Measurements from ENCODE around the gene ENPP7. TPM values are rescaled to one million over a fixed set of nuclear protein-coding genes. Genes with fewer than 3 reads are reported as not detected.

Gene ENPP7
- total and polyA plus RNA-seq, 4 donors, result 0.08 TPM; not detected in 3

DNA sequence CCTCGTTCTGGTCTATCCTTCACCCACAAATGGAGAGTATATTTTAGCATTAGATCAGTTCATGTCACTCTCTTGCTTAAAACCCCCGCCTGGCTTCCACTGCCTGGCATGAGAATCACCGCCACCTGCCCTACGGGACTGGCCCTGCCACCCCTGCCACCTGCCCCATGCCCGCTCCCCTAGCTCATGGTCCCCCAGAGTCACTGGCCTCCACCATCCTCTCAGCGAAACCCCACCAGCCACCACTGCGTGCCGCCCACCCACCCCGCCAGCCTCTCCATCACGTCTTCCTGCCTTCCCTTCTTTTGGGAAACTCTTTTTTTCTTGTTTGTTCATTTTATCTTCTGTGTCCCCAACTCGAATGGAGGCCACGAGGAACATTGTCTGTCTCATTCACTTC, 982 bp upstream of the ENPP7 start:
- Histone ChIP-seq H3K36me3 (ENCODE audit: control insufficient read depth, insufficient read depth, low read length) (no peaks in the 10 kb centered on the region), H3K4me1 (ENCODE audit: control insufficient read depth, insufficient read depth, low read length) (peaks cover 17% of the 10 kb centered on the region), H3K27me3 (ENCODE audit: control insufficient read depth, insufficient read depth, low read length) (no peaks in the 10 kb centered on the region), H3K9me3 (ENCODE audit: control insufficient read depth, insufficient read depth, low read length) (no peaks in the 10 kb centered on the region), H3K27ac (ENCODE audit: low read depth, low read length) (no peak overlapping the region), H3K4me3 (ENCODE audit: low read depth, low read length) (no peak overlapping the region)
- WGBS (ENCODE audit: insufficient coverage), result 100% methylated on average over 8 of the region's 12 CpGs
- DNase-seq (ENCODE audit: low read depth in 4 of 6, low spot score in 6 of 6), result no peak

DNA sequence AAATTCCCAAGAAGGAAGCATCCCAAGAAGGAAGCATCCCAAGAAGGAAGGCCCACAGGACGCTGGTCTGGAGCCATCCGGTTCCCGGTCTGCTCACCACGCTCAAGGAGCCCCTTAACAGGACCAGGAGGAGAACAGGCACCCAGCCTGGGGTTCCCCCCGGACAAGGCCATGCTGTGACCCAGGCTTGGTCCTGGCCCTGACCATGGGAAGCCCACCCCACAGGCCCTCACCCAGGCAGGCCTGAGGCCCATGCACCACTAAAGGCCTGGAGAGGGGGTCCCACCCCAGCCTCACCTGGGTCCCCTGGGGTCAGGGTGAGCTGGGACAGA, 340 bp upstream of the ENPP7 start:
- DNase-seq (ENCODE audit: low read depth in 4 of 6, low spot score in 6 of 6), result no peak
- Histone ChIP-seq H3K4me1 (ENCODE audit: control insufficient read depth, insufficient read depth, low read length) (peaks cover 17% of the 10 kb centered on the region), H3K27ac (ENCODE audit: low read depth, low read length) (no peak overlapping the region), H3K4me3 (ENCODE audit: low read depth, low read length) (no peak overlapping the region), H3K36me3 (ENCODE audit: control insufficient read depth, insufficient read depth, low read length) (no peaks in the 10 kb centered on the region), H3K9me3 (ENCODE audit: control insufficient read depth, insufficient read depth, low read length) (no peaks in the 10 kb centered on the region), H3K27me3 (ENCODE audit: control insufficient read depth, insufficient read depth, low read length) (no peaks in the 10 kb centered on the region)
- 95% methylated on average over 4 of the region's 5 CpGs for WGBS (ENCODE audit: insufficient coverage)

DNA sequence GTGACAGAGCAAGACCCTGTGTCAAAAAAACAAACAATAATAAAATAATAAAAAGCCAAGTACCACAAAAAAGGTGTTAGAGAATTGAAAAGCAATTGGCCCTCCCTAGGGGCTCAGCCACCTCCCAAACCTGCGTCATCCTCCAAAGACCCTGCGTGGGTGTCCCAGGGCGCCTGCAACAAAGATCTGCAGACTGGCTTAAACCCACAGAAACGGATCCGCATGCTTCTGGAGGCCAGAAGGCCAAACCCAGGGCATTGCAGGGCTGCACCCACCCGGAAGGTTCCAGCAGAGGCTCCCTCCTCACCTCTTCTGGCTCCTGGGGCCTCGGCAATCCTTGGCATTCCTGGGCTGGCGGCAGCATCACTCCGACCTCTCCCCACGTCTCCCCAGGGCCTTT, 1.5 kb downstream of the ENPP7 start:
- Histone ChIP-seq H3K27ac (ENCODE audit: low read depth, low read length) (no peak overlapping the region), H3K4me3 (ENCODE audit: low read depth, low read length) (no peak overlapping the region)
- WGBS (ENCODE audit: insufficient coverage), result 81% methylated on average over 9 of the region's 10 CpGs

DNA sequence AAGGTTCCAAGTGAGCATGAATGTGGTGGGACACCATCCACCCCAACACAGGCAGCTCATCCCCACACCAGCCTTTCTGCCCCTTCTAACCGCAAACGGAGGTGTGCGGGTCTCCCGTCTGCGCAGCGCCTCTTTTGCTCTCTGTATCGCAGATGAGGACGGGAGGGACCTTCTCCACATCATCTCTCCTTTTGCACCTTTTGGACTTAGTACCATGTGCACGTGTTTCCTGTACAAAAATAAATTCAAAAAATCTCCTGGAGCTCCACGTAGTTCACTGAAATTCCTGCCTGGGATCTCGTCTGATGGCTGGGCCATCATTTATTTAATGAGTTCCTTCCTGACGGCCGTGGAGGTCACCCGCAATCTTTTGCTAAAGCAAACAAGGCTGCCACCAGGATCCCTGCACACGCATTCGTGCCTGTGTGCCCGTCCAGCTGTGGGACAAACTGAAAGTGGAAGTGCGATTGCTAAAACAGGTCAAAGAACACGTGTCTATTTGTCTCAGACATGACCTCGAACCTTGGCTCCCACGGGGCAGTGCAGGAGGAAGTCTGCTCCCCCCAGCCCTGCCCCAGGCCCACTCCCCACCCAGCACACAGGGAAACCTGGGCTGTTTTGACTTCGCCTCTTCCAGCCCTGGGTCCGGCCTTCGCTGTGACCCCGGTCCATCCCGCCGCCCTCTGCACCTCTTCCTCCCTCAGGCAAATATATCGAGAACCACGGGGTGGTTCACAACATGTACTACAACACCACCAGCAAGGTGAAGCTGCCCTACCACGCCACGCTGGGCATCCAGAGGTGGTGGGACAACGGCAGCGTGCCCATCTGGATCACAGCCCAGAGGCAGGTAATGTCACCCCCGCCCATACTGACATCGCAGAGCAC, 2.3 kb downstream of the ENPP7 start:
- H3K9me3 ChIP-seq (ENCODE audit: control insufficient read depth, insufficient read depth, low read length), result no peaks in the 10 kb centered on the region
- no peak for DNase-seq (ENCODE audit: low read depth in 4 of 6, low spot score in 6 of 6)
- H3K36me3 ChIP-seq (ENCODE audit: control insufficient read depth, insufficient read depth, low read length), result no peaks in the 10 kb centered on the region
- no peak overlapping the region for H3K4me3 ChIP-seq (ENCODE audit: low read depth, low read length)
- no peak overlapping the region for H3K27ac ChIP-seq (ENCODE audit: low read depth, low read length)
- peaks cover 14% of the 10 kb centered on the region for H3K4me1 ChIP-seq (ENCODE audit: control insufficient read depth, insufficient read depth, low read length)
- WGBS (ENCODE audit: insufficient coverage), result 74% methylated on average over 32 of the region's 35 CpGs
- H3K27me3 ChIP-seq (ENCODE audit: control insufficient read depth, insufficient read depth, low read length), result no peaks in the 10 kb centered on the region

More for the DNA sequence above, 1.5 kb downstream of the ENPP7 start:
- no peaks in the 10 kb centered on the region for H3K9me3 ChIP-seq (ENCODE audit: control insufficient read depth, insufficient read depth, low read length)
- H3K4me1 ChIP-seq (ENCODE audit: control insufficient read depth, insufficient read depth, low read length), result peaks cover 17% of the 10 kb centered on the region
- no peak for DNase-seq (ENCODE audit: low read depth in 4 of 6, low spot score in 6 of 6)
- no peaks in the 10 kb centered on the region for H3K36me3 ChIP-seq (ENCODE audit: control insufficient read depth, insufficient read depth, low read length)
- no peaks in the 10 kb centered on the region for H3K27me3 ChIP-seq (ENCODE audit: control insufficient read depth, insufficient read depth, low read length)

DNA sequence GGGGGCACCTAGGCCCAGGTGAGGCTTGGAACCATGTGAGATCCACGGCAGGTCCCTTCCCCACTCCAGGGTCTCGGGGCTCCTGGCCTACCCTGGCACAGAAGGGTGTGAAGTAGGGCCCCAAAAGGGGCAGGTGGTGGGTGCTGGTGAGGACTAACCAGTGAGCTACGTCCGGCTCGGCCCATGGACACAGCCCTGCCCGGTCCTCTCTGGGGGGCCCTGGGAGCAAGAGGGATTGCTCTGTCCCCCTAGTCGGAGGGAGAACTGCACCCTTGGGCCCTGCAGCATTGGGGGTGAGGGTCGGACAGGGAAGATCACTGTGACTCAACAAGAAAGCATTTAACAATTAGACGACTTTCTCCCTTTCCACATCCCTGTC, 2.9 kb downstream of the ENPP7 start:
- no peaks in the 10 kb centered on the region for H3K9me3 ChIP-seq (ENCODE audit: control insufficient read depth, insufficient read depth, low read length)
- no peaks in the 10 kb centered on the region for H3K36me3 ChIP-seq (ENCODE audit: control insufficient read depth, insufficient read depth, low read length)
- no peak for DNase-seq (ENCODE audit: low read depth in 4 of 6, low spot score in 6 of 6)
- no peaks in the 10 kb centered on the region for H3K27me3 ChIP-seq (ENCODE audit: control insufficient read depth, insufficient read depth, low read length)
- H3K4me3 ChIP-seq (ENCODE audit: low read depth, low read length), result no peak overlapping the region
- peaks cover 8% of the 10 kb centered on the region for H3K4me1 ChIP-seq (ENCODE audit: control insufficient read depth, insufficient read depth, low read length)
- WGBS (ENCODE audit: insufficient coverage), result 91% methylated on average over 6 of the region's 9 CpGs
- H3K27ac ChIP-seq (ENCODE audit: low read depth, low read length), result no peak overlapping the region

DNA sequence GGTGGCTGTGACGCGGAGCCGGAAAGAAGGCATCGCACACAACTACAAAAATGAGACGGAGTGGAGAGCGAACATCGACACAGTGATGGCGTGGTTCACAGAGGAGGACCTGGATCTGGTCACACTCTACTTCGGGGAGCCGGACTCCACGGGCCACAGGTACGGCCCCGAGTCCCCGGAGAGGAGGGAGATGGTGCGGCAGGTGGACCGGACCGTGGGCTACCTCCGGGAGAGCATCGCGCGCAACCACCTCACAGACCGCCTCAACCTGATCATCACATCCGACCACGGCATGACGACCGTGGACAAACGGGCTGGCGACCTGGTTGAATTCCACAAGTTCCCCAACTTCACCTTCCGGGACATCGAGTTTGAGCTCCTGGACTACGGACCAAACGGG, 4.4 kb downstream of the ENPP7 start:
- Histone ChIP-seq H3K27me3 (ENCODE audit: control insufficient read depth, insufficient read depth, low read length) (no peaks in the 10 kb centered on the region), H3K4me1 (ENCODE audit: control insufficient read depth, insufficient read depth, low read length) (peaks cover 7% of the 10 kb centered on the region), H3K36me3 (ENCODE audit: control insufficient read depth, insufficient read depth, low read length) (peaks cover 2% of the 10 kb centered on the region), H3K4me3 (ENCODE audit: low read depth, low read length) (no peak overlapping the region), H3K9me3 (ENCODE audit: control insufficient read depth, insufficient read depth, low read length) (no peaks in the 10 kb centered on the region), H3K27ac (ENCODE audit: low read depth, low read length) (no peak overlapping the region)
- DNase-seq (ENCODE audit: low read depth in 4 of 6, low spot score in 6 of 6), result no peak
- WGBS (ENCODE audit: insufficient coverage), result 96% methylated on average over 31 of the region's 32 CpGs

DNA sequence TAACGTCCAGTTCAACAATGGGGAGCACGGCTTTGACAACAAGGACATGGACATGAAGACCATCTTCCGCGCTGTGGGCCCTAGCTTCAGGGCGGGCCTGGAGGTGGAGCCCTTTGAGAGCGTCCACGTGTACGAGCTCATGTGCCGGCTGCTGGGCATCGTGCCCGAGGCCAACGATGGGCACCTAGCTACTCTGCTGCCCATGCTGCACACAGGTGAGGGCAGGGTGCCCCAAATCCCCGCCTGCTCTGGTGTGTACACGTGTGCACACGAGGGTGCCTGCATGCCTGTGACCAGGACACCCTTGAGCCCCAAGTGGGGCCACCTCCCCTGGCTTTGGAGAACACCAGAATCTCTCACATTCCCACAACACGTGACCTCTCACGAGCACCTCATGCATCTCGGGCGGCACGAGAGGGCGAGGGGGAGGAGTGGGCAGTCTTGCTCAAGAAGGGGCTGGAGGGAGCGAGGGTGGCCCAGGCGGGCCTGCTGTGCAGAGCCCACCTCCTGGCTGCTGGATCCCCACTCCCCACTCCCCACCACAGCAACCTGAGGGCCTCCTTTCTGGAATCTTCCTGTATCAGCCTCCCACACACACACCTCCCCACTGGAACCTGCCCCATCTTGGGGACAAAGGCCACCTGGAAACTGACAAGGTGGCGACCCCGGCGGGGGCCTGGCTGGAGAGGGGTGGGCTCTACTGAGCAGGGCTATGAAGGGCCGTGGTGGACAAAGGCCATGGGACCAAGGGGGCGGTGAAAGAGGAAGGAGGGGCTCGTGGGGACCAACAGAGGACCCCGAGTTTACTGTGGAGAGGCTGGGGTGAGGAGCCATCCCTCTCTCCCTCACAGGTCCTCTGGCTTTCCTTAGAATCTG, 6.5 kb downstream of the ENPP7 start:
- no peak for DNase-seq (ENCODE audit: low read depth in 4 of 6, low spot score in 6 of 6)
- H3K36me3 ChIP-seq (ENCODE audit: control insufficient read depth, insufficient read depth, low read length), result peaks cover 2% of the 10 kb centered on the region
- no peaks in the 10 kb centered on the region for H3K9me3 ChIP-seq (ENCODE audit: control insufficient read depth, insufficient read depth, low read length)
- no peak overlapping the region for H3K4me3 ChIP-seq (ENCODE audit: low read depth, low read length)
- peaks cover 7% of the 10 kb centered on the region for H3K27me3 ChIP-seq (ENCODE audit: control insufficient read depth, insufficient read depth, low read length)
- H3K27ac ChIP-seq (ENCODE audit: low read depth, low read length), result no peak overlapping the region
- H3K4me1 ChIP-seq (ENCODE audit: control insufficient read depth, insufficient read depth, low read length), result peaks cover 22% of the 10 kb centered on the region
- 88% methylated on average over 19 of the region's 30 CpGs for WGBS (ENCODE audit: insufficient coverage)

DNA sequence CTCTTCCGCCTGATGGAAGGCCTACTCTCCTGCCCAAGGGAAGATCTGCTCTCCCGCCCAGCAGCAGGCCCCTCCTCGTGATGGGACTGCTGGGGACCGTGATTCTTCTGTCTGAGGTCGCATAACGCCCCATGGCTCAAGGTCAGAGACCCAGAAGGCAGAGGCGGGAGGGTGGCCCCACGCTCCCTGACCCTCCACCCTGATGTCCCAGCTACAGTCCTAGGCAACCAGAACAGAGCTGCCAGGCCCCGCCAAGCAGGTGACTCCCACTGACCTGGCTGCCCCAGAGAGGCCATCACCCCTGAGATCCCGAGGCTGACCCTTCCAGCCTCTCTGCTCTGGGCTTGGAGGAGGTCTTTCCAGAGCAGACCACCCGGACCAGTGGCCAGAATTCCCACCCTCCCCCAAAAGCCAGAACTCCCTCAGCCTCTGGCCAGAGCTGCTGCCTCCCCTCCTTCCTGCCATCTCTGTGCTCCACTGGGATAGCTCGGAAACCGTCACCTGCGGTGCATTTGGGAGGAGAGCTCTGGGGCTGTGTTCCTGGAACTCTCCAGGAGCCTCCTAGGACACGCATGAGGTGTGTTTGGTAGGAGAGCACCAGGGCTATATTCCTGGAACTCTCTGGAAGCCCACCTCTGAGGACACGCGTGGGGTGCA, 7.3 kb downstream of the ENPP7 start:
- DNase-seq (ENCODE audit: low read depth in 4 of 6, low spot score in 6 of 6), result no peak
- peaks cover 2% of the 10 kb centered on the region for H3K36me3 ChIP-seq (ENCODE audit: control insufficient read depth, insufficient read depth, low read length)
- H3K27me3 ChIP-seq (ENCODE audit: control insufficient read depth, insufficient read depth, low read length), result peaks cover 7% of the 10 kb centered on the region
- H3K4me1 ChIP-seq (ENCODE audit: control insufficient read depth, insufficient read depth, low read length), result peaks cover 27% of the 10 kb centered on the region
- H3K9me3 ChIP-seq (ENCODE audit: control insufficient read depth, insufficient read depth, low read length), result no peaks in the 10 kb centered on the region
- no peak overlapping the region for H3K4me3 ChIP-seq (ENCODE audit: low read depth, low read length)
- H3K27ac ChIP-seq (ENCODE audit: low read depth, low read length), result no peak overlapping the region
- WGBS (ENCODE audit: insufficient coverage), result 84% methylated on average over 17 of the region's 17 CpGs

DNA sequence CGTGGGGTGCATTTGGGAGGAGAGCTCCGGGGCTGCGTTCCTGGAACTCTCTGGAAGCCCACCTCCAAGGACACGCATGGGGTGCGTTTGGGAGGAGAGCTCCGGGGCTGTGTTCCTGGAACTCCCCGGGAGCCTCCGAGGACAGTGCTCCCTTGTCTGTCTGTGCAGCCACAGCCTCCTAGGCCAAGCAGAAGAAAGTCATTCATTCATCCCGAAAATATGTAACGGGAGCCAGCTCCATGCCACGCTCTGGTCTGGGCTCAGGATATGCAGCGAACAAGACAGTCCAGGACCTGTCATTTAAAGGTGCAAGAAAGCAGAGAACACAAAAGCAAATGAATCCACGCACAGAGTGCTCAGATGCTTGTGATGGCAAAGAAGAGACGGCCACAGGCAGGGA, 7.9 kb downstream of the ENPP7 start:
- Histone ChIP-seq H3K36me3 (ENCODE audit: control insufficient read depth, insufficient read depth, low read length) (peaks cover 2% of the 10 kb centered on the region), H3K4me1 (ENCODE audit: control insufficient read depth, insufficient read depth, low read length) (peaks cover 25% of the 10 kb centered on the region), H3K4me3 (ENCODE audit: low read depth, low read length) (no peak overlapping the region), H3K27ac (ENCODE audit: low read depth, low read length) (no peak overlapping the region), H3K27me3 (ENCODE audit: control insufficient read depth, insufficient read depth, low read length) (peaks cover 7% of the 10 kb centered on the region), H3K9me3 (ENCODE audit: control insufficient read depth, insufficient read depth, low read length) (no peaks in the 10 kb centered on the region)
- WGBS (ENCODE audit: insufficient coverage), result 85% methylated on average over 14 of the region's 14 CpGs
- no peak for DNase-seq (ENCODE audit: low read depth in 4 of 6, low spot score in 6 of 6)

Data from spinal cord (tissue), 10 donors.